HG03039 (cell line): ENCODE measurements around the gene HOXA1.

Experiments
- ATAC-seq: cut with Tn5 transposase; IDR thresholded peaks from one replicate; pipeline ENCODE4 v1.9.1; 2021; ENCODE audit warnings: mild to moderate bottlenecking, moderate library complexity; ENCODE audit not compliant: unreplicated experiment

Gene HOXA1

GRCh38 chr7:27106901-27107240 lies 11.1 kb upstream of the HOXA1 start:
- ATAC-seq = no peak

GRCh38 chr7:27106181-27106900 lies 10.5 kb upstream of the HOXA1 start:
- no peak for ATAC-seq

GRCh38 chr7:27105301-27106031 lies 9.7 kb upstream of the HOXA1 start:
- no peak for ATAC-seq

GRCh38 chr7:27104341-27105058 lies 8.7 kb upstream of the HOXA1 start:
- ATAC-seq = no peak

- no peak for ATAC-seq
Observed at GRCh38 chr7:27103489-27104226, 7.9 kb upstream of the HOXA1 start.

GRCh38 chr7:27102581-27103442 lies 7.0 kb upstream of the HOXA1 start, which contains the start of gene HOXA2:
TSS of gene HOXA2 (minus strand) at chr7:27102683. CDS start at chr7:27102500, 183 bp downstream.
- ATAC-seq = no peak

- no peak for ATAC-seq
Observed at GRCh38 chr7:27101957-27102580, 6.3 kb upstream of the HOXA1 start.

- no peak for ATAC-seq
Observed at GRCh38 chr7:27101171-27101956, 5.6 kb upstream of the HOXA1 start.

- no peak for ATAC-seq
Observed at GRCh38 chr7:27100694-27101170, 4.9 kb upstream of the HOXA1 start.

GRCh38 chr7:27099453-27100370 lies 3.9 kb upstream of the HOXA1 start:
- ATAC-seq = no peak

- ATAC-seq = no peak
Observed at GRCh38 chr7:27098578-27099451, 3.0 kb upstream of the HOXA1 start.

GRCh38 chr7:27097686-27098577 lies 2.1 kb upstream of the HOXA1 start:
- ATAC-seq = no peak

- ATAC-seq = no peak
Observed at GRCh38 chr7:27096768-27097514, 1.1 kb upstream of the HOXA1 start.

GRCh38 chr7:27095050-27095896 lies 527 bp downstream of the HOXA1 start:
- ATAC-seq = no peak
